T47D (cell line): ENCODE data around the gene NR6A1.
"Not testable (repeated sequence)": the region's sequence is repeated elsewhere in the genome, so short reads cannot be mapped to it uniquely, and the experiment has no call there.

ENCODE experiments used
- DNase-seq, 2 experiments: peaks; one replicate each; pipeline versions ENCODE4 v3.0.0 to v3.0.0-alpha.2; 2011 to 2012; ENCODE audit warnings: low read depth in 1 of 2, low spot score in 1 of 2
- JUND ChIP-seq: IDR thresholded peaks from 2 replicates; pipeline ENCODE4 v1.6.1; 2012; ENCODE audit warnings: low read depth
- in situ Hi-C: cut with HindIII; loops from 2 replicates; pipeline ENCODE4 v1.10.0; 2016; ENCODE audit warnings: low sequenced_read_pairs, low pct_unique_long_range_greater_than_20kb

The NR6A1 gene

DNA sequence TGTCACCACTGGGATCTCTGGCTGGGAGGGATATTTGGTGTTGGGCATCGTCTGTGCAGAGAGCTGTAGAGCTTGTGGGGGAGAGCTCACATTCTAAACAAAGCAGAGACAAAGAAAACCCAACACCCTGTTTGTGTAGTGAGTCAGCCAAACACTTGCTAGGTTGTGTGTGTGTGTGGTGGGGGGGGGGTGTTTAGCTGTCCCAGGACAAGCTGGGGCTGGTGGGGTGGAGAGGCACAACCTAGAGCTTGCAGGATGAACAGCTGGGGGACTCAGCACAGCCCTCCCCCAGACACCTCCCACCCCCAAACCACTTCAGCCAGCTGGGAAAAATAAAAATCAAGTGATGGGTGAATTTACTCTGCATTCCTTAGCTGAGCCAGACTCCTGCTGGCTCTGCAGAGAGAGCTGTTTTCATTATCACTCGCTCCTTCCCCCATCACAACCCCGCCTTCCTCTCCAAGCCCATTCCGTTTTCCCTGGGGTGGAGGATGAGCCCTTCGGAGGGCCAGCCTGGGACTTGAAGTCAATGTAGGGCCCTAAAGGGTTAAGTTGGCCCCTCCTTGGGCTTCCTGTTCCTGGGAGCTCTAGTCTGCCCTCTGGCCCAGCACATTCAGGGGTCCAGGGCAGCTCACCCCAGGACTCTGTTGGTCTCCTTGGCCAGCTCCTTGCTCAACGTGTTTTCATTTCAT is 8.4 kb upstream of the NR6A1 start:
- in situ Hi-C loops: no loop called here
- no peak for TF ChIP-seq JUND
- peak; percentile 56 to 86 for DNase-seq

DNA sequence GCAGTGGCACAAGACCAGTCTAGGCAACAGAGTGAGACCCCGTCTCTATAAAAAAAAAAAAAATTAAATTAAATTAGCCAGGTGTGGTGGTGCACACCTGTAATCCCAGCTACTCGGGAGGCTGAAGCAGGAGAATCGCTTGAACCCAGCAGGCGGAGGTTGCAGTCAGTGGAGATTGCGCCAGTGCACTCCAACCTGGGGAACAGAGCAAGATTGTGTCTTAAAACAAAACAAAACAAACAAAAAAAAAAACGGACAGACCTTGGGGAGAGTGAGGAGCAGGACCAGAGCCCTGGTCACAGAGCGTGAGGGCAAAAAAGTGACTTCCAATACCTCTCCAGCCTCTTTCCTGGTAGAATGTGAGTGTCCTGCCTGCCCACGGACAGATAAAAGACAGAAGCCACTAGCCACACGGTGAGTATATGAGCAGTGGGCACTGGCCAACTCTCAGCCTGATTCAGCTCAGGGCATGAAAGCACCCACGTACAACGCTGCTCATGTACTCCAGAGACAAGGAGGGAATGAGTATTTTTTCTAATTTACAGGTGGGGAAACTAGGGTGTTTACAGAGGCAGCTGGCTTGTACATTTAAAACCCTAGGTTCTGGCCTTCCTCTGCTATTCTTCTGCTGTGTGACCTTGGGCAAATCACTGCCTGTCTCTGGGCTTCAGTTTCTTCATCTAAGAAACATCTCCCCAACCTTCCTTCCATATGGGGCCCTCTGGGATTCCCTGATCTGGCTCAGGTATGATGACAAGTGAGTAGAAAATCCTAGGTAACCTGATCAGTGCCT is 7.7 kb upstream of the NR6A1 start:
- in situ Hi-C loops: no loop called here
- TF ChIP-seq JUND: no peak
- no peak for DNase-seq

DNA sequence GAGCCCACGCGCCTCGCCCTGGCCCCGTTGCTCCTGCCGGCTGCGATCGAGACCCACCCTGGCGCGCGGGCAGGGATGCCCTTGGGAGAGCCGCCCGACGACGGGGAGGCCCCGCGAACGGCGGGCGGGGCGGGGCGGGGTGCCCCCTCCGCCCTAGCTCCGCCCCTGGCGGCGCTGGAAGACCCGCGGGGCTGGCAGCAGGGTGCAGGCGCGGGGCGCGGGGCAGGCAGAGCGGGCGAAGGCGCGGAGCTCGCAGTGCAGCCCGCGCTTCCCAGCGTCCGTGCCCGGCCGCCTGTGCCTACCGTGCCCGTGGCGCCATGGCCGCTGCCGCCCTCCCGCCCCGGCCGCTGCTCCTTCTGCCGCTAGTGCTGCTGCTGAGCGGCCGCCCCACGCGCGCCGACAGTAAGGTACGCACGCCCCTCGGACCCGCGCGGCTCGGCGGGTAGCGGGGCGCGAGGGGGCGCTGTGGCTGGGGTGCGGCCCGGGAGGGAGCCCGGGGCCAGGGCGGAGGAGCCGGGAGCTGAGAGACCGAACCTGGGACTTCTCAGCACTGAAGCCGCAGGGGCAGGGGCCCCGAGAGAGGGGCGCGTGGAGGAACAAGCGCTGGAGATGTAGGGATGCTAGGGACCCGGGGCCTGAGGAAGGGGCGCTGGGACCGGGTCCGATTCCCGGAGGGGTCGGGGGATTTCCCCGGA is 6.0 kb upstream of the NR6A1 start, which contains the start of gene OLFML2A:
OLFML2A (plus strand) TSS at position 180 of the 695 bp plus-strand sequence; CDS start at position 318, 138 bp downstream.
- peak; percentile 51 to 54 for DNase-seq
- TF ChIP-seq JUND: no peak

DNA sequence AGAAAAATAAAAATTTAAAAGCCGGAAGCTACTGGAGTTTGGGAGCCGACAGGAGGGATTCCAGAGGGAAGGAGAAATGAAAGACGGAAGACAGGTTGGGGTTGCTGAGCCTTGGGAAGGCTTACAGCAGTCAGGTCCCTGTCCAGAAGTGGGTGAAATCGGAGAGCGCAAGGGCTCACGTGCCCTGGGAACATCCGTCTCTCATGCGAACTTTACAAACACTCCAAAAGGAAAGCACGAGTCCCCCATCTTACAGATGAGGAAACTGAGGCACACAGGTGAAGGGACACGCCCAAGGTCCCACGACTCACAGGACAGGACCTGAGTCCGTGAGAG is 5.5 kb upstream of the NR6A1 start:
- in situ Hi-C loops: no loop called here
- no peak for DNase-seq
- no peak for TF ChIP-seq JUND

More for the DNA sequence above, 6.0 kb upstream of the NR6A1 start, which contains the start of gene OLFML2A:
- in situ Hi-C loops: no loop called here

DNA sequence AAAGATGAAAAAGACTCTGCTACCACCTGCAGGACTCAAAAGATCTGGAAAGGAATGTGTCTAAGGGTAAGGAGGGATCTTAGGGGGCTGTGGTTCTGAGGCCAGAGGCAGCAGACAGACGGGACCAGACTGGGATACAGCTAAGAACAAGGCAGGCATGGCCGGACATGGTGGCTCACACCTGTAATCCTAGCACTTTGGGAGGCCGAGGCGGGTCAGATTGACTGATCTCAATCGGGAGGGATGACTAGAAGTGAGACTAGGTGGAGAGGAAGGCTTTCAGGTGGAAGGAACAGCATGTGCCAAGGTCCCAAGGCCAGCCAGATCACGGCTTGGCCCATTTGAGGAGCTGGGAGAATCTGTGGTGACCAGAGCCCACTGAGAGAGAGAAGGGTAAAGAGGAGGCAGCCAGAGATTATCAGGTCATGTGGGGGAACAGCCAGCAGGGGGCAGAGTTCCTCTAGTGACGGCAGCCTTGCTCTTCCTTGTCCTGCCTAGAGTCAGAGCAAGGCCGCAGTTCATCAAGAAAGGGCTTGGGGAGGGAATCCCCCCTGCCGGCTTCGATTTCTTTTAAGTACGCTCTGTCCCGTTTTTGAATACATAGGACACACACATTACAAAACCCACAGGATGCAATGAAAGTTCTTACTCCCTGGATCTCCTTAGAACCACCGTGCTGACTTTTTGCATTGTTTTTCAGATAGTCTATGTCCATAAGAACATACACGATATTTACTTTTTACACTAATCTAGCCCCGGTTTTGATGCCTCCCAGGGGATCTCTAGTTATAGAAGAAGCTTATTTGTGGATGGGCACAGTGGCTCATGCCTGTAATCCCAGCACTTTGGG is 3.2 kb upstream of the NR6A1 start:
- peak; percentile 85 to 90 for DNase-seq
- in situ Hi-C loops: no loop called here
- TF ChIP-seq JUND: no peak

DNA sequence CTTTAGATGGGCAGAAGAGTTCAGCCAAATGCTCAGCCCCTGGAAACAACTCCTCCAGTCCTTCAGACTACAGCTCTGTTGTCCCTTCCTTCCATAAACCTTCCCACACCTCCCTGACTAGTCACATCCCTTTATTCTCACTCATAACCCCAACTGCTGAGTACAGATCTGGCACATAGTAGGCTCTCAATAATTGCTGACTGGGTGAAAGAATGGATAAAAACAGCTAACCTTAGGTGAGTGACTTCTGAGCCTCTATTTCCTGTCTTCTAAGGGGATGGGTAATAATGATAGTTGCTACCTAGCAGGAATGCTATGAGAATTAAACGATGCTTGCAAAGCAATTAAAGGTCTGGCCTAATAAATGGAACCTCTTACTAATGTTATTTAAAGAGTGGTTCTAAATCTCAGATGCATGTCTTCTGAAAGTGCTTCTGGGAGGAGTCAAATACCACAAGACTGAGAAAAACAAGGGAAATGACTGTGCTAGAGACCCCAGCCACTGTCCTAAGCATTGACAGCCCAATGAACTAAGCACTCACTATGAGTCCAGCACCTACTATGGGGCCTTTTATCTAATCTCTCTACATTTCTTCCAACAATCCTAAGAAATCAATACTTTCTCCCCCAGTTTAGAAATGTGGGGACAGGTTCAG is 2.5 kb upstream of the NR6A1 start:
- TF ChIP-seq JUND: no peak
- no peak for DNase-seq
- in situ Hi-C loops: no loop called here

DNA sequence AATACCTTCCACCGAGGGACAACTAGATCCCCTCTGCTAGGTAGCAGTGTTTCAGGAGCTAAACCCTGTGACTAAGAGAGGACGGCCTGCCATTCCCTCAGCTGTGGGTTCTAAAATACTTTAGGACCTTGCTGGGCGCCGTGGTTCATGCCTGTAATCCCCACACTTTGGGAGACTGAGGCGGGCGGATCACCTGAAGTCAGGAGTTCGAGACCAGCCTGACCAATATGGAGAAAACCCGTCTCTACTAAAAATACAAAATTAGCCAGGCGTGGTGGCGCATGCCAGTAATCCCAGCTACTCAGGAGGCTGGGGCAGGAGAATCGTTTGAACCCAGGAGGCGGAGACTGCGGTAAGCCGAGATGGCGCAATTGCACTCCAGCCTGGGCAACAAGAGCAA is 1.8 kb upstream of the NR6A1 start:
- DNase-seq, in situ Hi-C loops: not testable (repeated sequence)

DNA sequence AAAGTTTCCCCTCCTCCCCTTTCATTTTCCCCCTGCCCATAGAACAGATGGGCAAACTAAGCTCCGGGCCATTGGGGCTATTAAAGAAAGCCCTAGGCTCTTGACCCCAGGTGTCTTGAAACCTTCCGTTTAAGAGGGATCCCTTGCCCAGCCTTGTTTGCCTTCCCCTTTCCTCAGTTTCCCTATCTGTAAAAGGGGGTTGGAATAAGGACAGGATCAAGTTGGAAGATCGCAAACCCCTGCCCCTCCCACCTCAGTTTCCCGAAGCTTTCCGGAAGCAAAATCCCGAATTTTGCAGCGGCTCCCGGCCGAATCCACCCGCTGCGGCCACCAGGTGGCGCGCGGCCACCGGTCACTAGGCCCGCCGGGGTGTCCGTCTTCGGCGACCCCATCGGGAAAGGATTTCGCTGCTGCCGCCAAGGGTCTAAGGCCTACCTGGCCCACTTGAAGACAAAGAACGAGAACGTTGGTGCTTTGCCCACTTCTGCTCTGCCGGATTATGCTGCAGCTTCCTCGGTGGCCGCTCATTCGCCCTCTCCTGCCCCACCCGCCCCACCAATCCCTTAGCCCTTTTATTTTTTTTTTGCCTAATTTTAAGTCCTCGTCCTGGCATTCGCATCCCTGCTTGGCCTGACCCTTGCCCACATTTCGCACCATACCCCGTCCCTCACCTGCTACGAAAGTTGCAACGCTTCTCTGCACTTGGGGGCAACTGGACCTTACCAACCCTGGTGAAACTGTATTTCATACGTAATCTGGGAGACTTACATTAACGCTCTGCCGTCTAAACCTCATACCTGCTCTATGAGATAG is 962 bp upstream of the NR6A1 start:
- in situ Hi-C loops: no loop called here
- DNase-seq: peak; percentile 75 to 85
- TF ChIP-seq JUND: no peak

DNA sequence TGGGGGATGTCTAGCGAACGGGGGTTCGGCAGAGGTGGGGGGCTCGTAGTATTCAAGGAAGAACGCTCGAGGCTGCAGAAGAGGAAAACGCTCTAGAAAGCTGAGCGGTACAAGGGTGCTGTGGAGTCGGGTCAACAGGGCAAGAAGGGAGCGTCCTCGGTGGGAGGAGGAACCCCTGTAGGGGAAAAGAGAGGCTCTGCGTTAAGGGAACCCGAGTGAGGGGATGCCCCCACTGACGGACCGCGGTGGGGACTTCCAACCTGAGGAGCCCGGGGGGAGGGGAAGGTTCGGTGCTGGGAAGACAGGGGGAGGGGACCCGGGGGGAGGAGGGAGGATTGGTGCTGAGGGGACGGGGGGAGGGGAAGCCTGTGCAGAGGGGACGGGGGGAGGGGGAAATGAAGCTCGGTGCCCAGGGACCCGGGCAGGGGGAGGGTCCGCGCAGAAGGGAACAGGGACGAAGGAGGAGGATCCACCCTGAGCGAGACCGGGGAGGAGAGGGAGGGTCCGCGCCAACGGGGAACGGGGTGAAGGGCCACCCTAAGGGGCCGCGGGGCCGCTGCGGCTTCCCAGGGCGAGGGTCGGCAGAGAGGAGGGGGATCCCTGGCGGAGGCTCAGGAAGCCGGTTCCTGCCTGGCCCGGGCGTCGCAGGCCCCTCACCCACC is 621 bp downstream of the NR6A1 start:
- TF ChIP-seq JUND: no peak
- DNase-seq: peak in 1 of 2 experiments; percentile 29
- in situ Hi-C loops: no loop called here

DNA sequence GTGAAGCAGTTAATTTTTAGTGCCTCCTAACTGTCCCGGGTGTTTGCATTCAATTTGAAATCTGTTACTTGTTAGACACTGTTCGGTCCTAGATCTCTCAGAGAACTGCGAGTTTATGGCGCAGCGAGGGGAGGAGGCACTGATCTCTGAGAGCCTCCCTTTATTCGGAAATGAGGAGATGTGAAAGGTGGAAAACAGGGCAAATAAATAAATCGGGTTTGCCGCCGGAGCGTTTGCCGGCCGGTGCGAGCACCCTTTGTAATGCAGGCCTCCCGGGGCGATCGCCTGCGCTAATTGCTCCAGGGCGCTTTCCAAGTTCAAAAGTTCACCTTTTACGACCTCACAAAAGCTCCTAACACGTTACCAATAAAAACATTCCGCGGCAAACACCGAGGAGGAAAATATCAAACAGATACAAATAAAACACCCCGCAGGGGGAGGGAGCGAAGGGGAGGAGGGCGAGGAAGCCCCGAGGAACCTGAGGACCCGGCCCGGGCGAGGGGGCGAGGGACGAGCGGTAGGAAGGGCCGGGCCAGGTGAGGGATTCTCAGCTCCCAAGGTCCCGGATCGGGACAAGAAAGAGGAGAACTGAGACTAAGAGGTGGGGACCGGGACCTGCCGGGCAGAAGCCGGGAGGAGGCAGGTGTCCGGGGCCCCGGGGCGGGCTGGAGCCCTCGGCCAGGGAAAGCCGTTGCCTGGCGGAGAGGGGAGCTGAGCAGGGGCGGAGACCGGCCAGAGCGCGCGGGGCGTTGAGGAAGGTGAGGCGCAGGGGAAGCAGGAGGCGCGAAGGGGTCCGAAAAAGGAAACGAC is 1.4 kb downstream of the NR6A1 start:
- in situ Hi-C loops: no loop called here
- DNase-seq: peak; percentile 42 to 62
- TF ChIP-seq JUND: no peak
